HG02642 (cell line): ENCODE data around the gene RPF1.
"Not testable (repeated sequence)": the region's sequence is repeated elsewhere in the genome, so short reads cannot be mapped to it uniquely, and the experiment has no call there.

Experiments
- ATAC-seq: cut with Tn5 transposase; IDR thresholded peaks from one replicate; pipeline ENCODE4 v1.9.1; 2021; ENCODE audit warnings: mild to moderate bottlenecking; ENCODE audit not compliant: unreplicated experiment, poor library complexity

RPF1 gene

GRCh38 chr1:84489766-84490165 is 10.7 kb downstream of the RPF1 start:
- ATAC-seq: no peak

- ATAC-seq: no peak
Observed at GRCh38 chr1:84492726-84493125, 13.7 kb downstream of the RPF1 start.

- no peak for ATAC-seq
Observed at GRCh38 chr1:84493747-84494146, 14.7 kb downstream of the RPF1 start.

GRCh38 chr1:84496498-84496897 is 17.4 kb downstream of the RPF1 start:
- no peak for ATAC-seq

GRCh38 chr1:84497631-84498275 is 18.7 kb downstream of the RPF1 start:
- ATAC-seq: no peak

- no peak for ATAC-seq
Observed at GRCh38 chr1:84502927-84503326, 23.9 kb downstream of the RPF1 start.

GRCh38 chr1:84504580-84505492 is 25.8 kb downstream of the RPF1 start:
- ATAC-seq: no peak

- peak; percentile 46 for ATAC-seq
Observed at GRCh38 chr1:84505493-84506001, 26.5 kb downstream of the RPF1 start.

GRCh38 chr1:84506002-84506728 is 27.1 kb downstream of the RPF1 start, which contains the start of the genes GNG5 and SPATA1:
GNG5 (minus strand) TSS chr1:84506581; CDS start chr1:84506091, 490 bp downstream.
SPATA1 (plus strand) TSS chr1:84506386; CDS start chr1:84516360, 9,974 bp downstream.
- peak; percentile 87 for ATAC-seq

GRCh38 chr1:84506729-84507453 is 27.8 kb downstream of the RPF1 start:
- ATAC-seq: no peak

GRCh38 chr1:84507887-84508286 is 28.8 kb downstream of the RPF1 start:
- ATAC-seq: not testable (repeated sequence)

GRCh38 chr1:84508510-84508909 is 29.4 kb downstream of the RPF1 start:
- no peak for ATAC-seq

GRCh38 chr1:84509029-84509428 is 30.0 kb downstream of the RPF1 start:
- no peak for ATAC-seq

- no peak for ATAC-seq
Observed at GRCh38 chr1:84510165-84510564, 31.1 kb downstream of the RPF1 start.

- ATAC-seq: no peak
Observed at GRCh38 chr1:84510668-84511067, 31.6 kb downstream of the RPF1 start.

- no peak for ATAC-seq
Observed at GRCh38 chr1:84524590-84524989, 45.5 kb downstream of the RPF1 start.

GRCh38 chr1:84525779-84526178 is 46.7 kb downstream of the RPF1 start:
- ATAC-seq: no peak

GRCh38 chr1:84538599-84538998 is 59.5 kb downstream of the RPF1 start:
- peak; percentile 82 for ATAC-seq

GRCh38 chr1:84539972-84540371 is 60.9 kb downstream of the RPF1 start:
- ATAC-seq: no peak

- no peak for ATAC-seq
Observed at GRCh38 chr1:84540759-84541158, 61.7 kb downstream of the RPF1 start.
